ENCODE measurements around the gene SYCP2.

- no peak for TF ChIP-seq CTCF (conservative IDR thresholded peaks at IDR 0.05; ENCODE audit: low read depth, low read length)
- TF ChIP-seq EZH2 (IDR thresholded peaks at IDR 0.05; ENCODE audit: borderline replicate concordance, low read depth, low read length, poor library complexity, severe bottlenecking): no peak
Measured at GRCh38 chr20:59835057-59835447, 98.4 kb downstream of the SYCP2 start.

Measured in A673 (cell line).